ENCODE measurements around the gene MMP23B. TPM values are rescaled to one million over a fixed set of nuclear protein-coding genes. Genes with fewer than 3 reads are reported as not detected.
"Not testable (repeated sequence)": the region's sequence is repeated elsewhere in the genome, so short reads cannot be mapped to it uniquely, and the experiment has no call there.

Gene MMP23B
- total and polyA plus RNA-seq, 9 donors = 0.88 to 128 (median 67.3) TPM

DNA sequence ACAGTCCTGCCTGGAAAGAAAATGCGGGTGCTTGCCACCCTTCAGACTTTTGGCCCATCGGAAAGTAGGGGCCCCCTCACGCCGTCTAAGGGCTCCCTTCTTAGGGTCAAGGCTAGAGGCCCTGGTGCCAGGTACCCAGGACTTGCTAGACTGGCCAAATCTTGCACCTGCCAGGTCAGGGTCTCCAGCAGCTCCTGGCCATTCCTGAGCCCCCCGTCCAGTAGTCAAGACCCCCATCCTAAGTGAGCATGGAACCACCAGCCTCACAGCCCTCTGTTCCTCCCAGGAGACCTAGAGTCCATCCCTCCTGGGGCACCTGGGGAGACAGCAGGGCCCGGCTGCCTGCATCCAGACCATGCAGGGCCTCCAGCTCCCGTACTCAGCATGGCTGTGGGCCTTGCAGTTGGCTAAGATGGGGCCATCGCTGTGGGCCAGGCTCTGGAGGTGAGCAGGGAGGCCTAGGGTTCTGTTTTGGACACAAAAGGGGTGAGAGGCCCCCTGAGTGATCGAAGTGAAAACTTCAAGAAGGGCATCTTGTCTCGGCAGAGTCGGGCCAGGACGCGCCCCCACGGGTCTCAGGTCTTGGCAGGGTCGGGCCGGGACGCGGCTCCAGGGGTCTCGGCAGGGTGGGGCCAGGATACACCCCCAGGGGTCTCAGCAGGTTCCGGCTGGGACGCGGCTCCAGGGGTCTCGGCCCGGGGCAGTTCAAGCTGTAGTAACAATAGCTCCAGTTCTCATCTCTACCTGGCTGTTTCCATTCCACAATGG lies 38.0 kb upstream of the MMP23B start:
- WGBS, 3 donors = 66 to 77% (median 73%) methylated on average over 24 of the region's 24 CpGs
- no peak for DNase-seq
- Histone ChIP-seq H3K4me1 (ENCODE audit: insufficient read depth) (peaks cover 4% of the 10 kb centered on the region), H3K4me3 (no peak overlapping the region), H3K27me3 (no peaks in the 10 kb centered on the region), H3K27ac (no peak overlapping the region), H3K36me3 (no peaks in the 10 kb centered on the region), H3K9me3 (no peaks in the 10 kb centered on the region)
- TF ChIP-seq, protein P1, sequence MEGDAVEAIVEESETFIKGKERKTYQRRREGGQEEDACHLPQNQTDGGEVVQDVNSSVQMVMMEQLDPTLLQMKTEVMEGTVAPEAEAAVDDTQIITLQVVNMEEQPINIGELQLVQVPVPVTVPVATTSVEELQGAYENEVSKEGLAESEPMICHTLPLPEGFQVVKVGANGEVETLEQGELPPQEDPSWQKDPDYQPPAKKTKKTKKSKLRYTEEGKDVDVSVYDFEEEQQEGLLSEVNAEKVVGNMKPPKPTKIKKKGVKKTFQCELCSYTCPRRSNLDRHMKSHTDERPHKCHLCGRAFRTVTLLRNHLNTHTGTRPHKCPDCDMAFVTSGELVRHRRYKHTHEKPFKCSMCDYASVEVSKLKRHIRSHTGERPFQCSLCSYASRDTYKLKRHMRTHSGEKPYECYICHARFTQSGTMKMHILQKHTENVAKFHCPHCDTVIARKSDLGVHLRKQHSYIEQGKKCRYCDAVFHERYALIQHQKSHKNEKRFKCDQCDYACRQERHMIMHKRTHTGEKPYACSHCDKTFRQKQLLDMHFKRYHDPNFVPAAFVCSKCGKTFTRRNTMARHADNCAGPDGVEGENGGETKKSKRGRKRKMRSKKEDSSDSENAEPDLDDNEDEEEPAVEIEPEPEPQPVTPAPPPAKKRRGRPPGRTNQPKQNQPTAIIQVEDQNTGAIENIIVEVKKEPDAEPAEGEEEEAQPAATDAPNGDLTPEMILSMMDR (IDR thresholded peaks at IDR 0.05) = no peak
- TF ChIP-seq EP300 (IDR thresholded peaks at IDR 0.05) = no peak
- no peak for TF ChIP-seq POLR2A (IDR thresholded peaks at IDR 0.05)
- intact Hi-C loops (cut with DNase I) = no loop called here

DNA sequence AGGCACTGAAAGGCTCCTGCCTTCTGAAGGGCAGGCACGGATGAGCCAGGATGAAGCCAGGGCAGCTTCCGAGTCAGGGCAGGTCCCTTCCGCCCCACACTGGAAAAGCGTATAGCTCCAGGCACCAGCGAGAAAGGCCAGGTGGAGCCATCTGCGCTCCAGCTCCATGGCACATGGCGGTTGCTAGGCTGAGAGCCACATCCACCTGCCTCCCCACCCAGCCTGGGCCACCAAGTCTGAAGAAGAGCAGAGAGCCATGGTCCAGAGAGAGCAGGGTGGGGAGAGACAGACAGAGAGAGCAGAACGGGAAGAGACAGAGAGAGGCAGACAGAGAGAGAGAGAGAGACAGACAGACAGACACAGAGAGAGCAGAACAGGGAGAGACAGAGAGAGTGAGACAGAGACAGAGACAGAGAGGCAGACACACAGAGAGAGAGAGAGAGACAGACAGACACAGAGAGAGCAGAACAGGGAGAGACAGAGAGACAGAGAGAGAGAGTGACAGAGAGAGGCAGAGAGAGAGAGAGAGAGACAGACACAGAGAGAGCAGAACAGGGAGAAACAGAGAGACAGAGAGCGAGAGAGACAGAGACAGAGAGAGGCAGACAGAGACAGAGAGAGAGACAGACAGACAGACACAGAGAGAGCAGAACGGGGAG lies 37.2 kb upstream of the MMP23B start:
- no peak overlapping the region for H3K4me3 ChIP-seq
- H3K27ac ChIP-seq = no peak overlapping the region
- no peak for TF ChIP-seq EP300 (IDR thresholded peaks at IDR 0.05)
- TF ChIP-seq POLR2A (IDR thresholded peaks at IDR 0.05) = no peak
- TF ChIP-seq, protein P1 (IDR thresholded peaks at IDR 0.05) = no peak
- H3K27me3 ChIP-seq = no peaks in the 10 kb centered on the region
- intact Hi-C loops (cut with DNase I) = no loop called here
- WGBS, 3 donors = 30 to 49% (median 45%) methylated on average over 10 of the region's 10 CpGs
- no peaks in the 10 kb centered on the region for H3K9me3 ChIP-seq
- no peak for DNase-seq
- no peaks in the 10 kb centered on the region for H3K36me3 ChIP-seq
- H3K4me1 ChIP-seq (ENCODE audit: insufficient read depth) = peaks cover 7% of the 10 kb centered on the region

DNA sequence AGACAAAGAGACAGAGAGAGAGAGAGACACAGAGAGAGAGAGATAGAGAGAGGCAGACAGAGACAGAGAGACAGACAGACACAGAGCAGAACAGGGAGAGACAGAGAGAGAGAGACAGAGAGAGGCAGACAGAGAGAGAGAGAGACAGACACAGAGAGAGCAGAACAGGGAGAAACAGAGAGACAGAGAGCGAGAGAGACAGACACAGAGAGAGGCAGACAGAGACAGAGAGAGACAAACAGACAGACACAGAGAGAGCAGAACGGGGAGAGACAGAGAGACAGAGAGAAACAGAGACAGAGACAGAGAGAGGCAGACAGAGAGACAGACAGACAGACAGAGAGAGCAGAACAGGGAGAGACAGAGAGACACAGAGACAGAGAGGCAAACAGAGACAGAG lies 36.6 kb upstream of the MMP23B start:
- H3K36me3 ChIP-seq; H3K27me3 ChIP-seq; H3K27ac ChIP-seq; H3K9me3 ChIP-seq; H3K4me3 ChIP-seq; DNase-seq; H3K4me1 ChIP-seq (ENCODE audit: insufficient read depth); intact Hi-C loops (cut with DNase I): not testable (repeated sequence)
- WGBS, 3 donors = 70 to 78% (median 75%) methylated on average over 2 of the region's 2 CpGs

DNA sequence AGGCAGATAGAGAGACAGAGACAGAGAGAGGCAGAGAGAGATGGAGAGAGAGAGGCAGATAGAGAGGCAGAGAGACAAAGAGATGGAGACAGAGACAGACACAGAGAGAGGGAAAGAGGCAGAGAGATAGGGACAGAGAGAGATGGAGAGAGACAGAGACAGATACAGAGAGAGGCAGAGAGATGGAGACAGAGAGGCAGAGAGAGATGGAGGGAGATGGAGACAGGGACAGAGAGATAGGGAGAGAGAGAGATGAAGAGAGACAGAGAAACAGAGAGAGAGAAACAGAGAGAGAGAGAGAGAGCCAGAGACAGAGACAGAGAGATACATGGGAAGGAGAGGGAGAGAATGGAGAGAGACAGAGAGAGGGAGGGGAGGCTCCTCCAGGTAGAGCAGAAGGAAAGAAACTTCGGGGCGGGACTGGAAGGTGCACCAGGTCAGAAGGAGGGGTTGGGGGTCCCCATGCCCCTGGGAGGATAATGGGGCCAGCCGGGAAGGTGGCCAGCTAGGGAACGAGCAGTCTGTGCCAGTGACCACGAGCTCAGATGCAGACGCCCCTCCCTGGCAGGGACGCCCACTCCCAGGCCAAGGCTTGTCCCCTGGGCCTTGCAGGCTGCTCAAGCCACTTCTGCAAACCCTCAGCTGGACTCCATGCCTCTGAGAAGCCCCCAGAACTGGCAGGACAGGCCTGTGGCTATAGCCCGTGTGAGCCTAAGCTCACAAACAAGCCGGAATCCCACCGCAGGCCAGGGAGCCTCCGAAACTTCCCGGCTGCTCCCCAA lies 35.3 kb upstream of the MMP23B start:
- H3K36me3 ChIP-seq = no peaks in the 10 kb centered on the region
- WGBS, 3 donors = 16 to 29% (median 22%) methylated on average over 12 of the region's 12 CpGs
- intact Hi-C loops (cut with DNase I) = no loop called here
- DNase-seq = no peak
- H3K4me1 ChIP-seq (ENCODE audit: insufficient read depth) = peaks cover 10% of the 10 kb centered on the region
- H3K27me3 ChIP-seq = peaks cover 8% of the 10 kb centered on the region
- TF ChIP-seq EP300 (IDR thresholded peaks at IDR 0.05) (no peak), POLR2A (IDR thresholded peaks at IDR 0.05) (no peak)
- TF ChIP-seq, protein P1 (IDR thresholded peaks at IDR 0.05) = no peak
- H3K27ac ChIP-seq = no peak overlapping the region
- H3K9me3 ChIP-seq = no peaks in the 10 kb centered on the region
- H3K4me3 ChIP-seq = no peak overlapping the region

Data from ovary (tissue), 9 donors.